ENCODE measurements around the gene SHROOM4.

The SHROOM4 gene

GRCh38 chrX:50813843-50814661, at the start of gene SHROOM4:
Gene SHROOM4 (minus strand): TSS chrX:50814194. CDS start chrX:50814018, 176 bp downstream.
- DNase-seq (ENCODE audit: low read depth in 1 of 2, low spot score in 1 of 2): no peak

GRCh38 chrX:50863471-50863870, 49.5 kb upstream of the SHROOM4 start:
- no peak for DNase-seq (ENCODE audit: low read depth in 1 of 2, low spot score in 1 of 2)

GRCh38 chrX:50860518-50860917, 46.5 kb upstream of the SHROOM4 start:
- DNase-seq (ENCODE audit: low read depth in 1 of 2, low spot score in 1 of 2): no peak

GRCh38 chrX:50858548-50858947, 44.6 kb upstream of the SHROOM4 start:
- no peak for DNase-seq (ENCODE audit: low read depth in 1 of 2, low spot score in 1 of 2)

- DNase-seq (ENCODE audit: low read depth in 1 of 2, low spot score in 1 of 2): no peak
These were observed 39.4 kb upstream of the SHROOM4 start for GRCh38 chrX:50853399-50853798.

- DNase-seq (ENCODE audit: low read depth in 1 of 2, low spot score in 1 of 2): no peak
These were observed 38.5 kb upstream of the SHROOM4 start for GRCh38 chrX:50852524-50852923.

GRCh38 chrX:50842221-50842620, 28.2 kb upstream of the SHROOM4 start:
- DNase-seq (ENCODE audit: low read depth in 1 of 2, low spot score in 1 of 2): no peak

- no peak for DNase-seq (ENCODE audit: low read depth in 1 of 2, low spot score in 1 of 2)
These were observed 25.7 kb upstream of the SHROOM4 start for GRCh38 chrX:50839730-50840129.

- DNase-seq (ENCODE audit: low read depth in 1 of 2, low spot score in 1 of 2): no peak
These were observed 25.0 kb upstream of the SHROOM4 start for GRCh38 chrX:50838820-50839600.

- DNase-seq (ENCODE audit: low read depth in 1 of 2, low spot score in 1 of 2): no peak
These were observed 14.0 kb upstream of the SHROOM4 start for GRCh38 chrX:50827996-50828395.

GRCh38 chrX:50825825-50826224, 11.8 kb upstream of the SHROOM4 start:
- DNase-seq (ENCODE audit: low read depth in 1 of 2, low spot score in 1 of 2): no peak

- no peak for DNase-seq (ENCODE audit: low read depth in 1 of 2, low spot score in 1 of 2)
These were observed 5.0 kb upstream of the SHROOM4 start for GRCh38 chrX:50818986-50819385.

- no peak for DNase-seq (ENCODE audit: low read depth in 1 of 2, low spot score in 1 of 2)
These were observed 1.1 kb upstream of the SHROOM4 start for GRCh38 chrX:50815120-50815519.

- no peak for DNase-seq (ENCODE audit: low read depth in 1 of 2, low spot score in 1 of 2)
These were observed 707 bp upstream of the SHROOM4 start for GRCh38 chrX:50814701-50815100.

- no peak for DNase-seq (ENCODE audit: low read depth in 1 of 2, low spot score in 1 of 2)
These were observed 775 bp downstream of the SHROOM4 start for GRCh38 chrX:50812995-50813842.

GRCh38 chrX:50805276-50805675, 8.7 kb downstream of the SHROOM4 start:
- no peak for DNase-seq (ENCODE audit: low read depth in 1 of 2, low spot score in 1 of 2)

GRCh38 chrX:50801135-50801534, 12.9 kb downstream of the SHROOM4 start:
- no peak for DNase-seq (ENCODE audit: low read depth in 1 of 2, low spot score in 1 of 2)

GRCh38 chrX:50799531-50799961, 14.4 kb downstream of the SHROOM4 start:
- no peak for DNase-seq (ENCODE audit: low read depth in 1 of 2, low spot score in 1 of 2)

- no peak for DNase-seq (ENCODE audit: low read depth in 1 of 2, low spot score in 1 of 2)
These were observed 15.2 kb downstream of the SHROOM4 start for GRCh38 chrX:50798783-50799182.

- DNase-seq (ENCODE audit: low read depth in 1 of 2, low spot score in 1 of 2): no peak
These were observed 26.9 kb downstream of the SHROOM4 start for GRCh38 chrX:50787099-50787498.

- DNase-seq (ENCODE audit: low read depth in 1 of 2, low spot score in 1 of 2): no peak
These were observed 33.9 kb downstream of the SHROOM4 start for GRCh38 chrX:50780144-50780543.
